Lung (tissue), 12 donors: ENCODE measurements around the gene HLF. TPM values are rescaled to one million over a fixed set of nuclear protein-coding genes. Genes with fewer than 3 reads are reported as not detected.

Source experiments
- ATAC-seq: fragments of 200-7000 bp; cut with Tn5 transposase; one replicate; pipeline ENCODE4 v1.9.1; 2020; ENCODE audit warnings: moderate number of reproducible peaks; ENCODE audit not compliant: insufficient read depth, low FRiP score
- DNase-seq, 3 donors: peaks; one replicate each; pipeline ENCODE4 v3.0.0-alpha.2; 2013 to 2017
- H3K27ac ChIP-seq, 2 donors: one replicate each; pipeline ENCODE4 v1.5.1; 2013; ENCODE audit warnings: mild to moderate bottlenecking in 2 of 2, moderate library complexity in 2 of 2, control low read depth in 1 of 2, inconsistent platforms in 1 of 2, low read depth in 1 of 2, low read length in 1 of 2
- H3K27me3 ChIP-seq, 3 donors: one replicate each; pipeline ENCODE4 v1.5.1; 2013; ENCODE audit warnings: low read length in 2 of 3; ENCODE audit not compliant: control insufficient read depth in 3 of 3, insufficient read depth in 3 of 3
- H3K36me3 ChIP-seq, 4 donors: one replicate each; pipeline ENCODE4 v1.5.1; 2013; ENCODE audit warnings: low read length in 4 of 4, mild to moderate bottlenecking in 1 of 4, moderate library complexity in 1 of 4; ENCODE audit not compliant: control insufficient read depth in 4 of 4, insufficient read depth in 4 of 4
- H3K4me1 ChIP-seq, 5 donors: one replicate each; pipeline ENCODE4 v1.5.1; 2013; ENCODE audit warnings: low read length in 5 of 5, mild to moderate bottlenecking in 2 of 5, moderate library complexity in 1 of 5; ENCODE audit not compliant: control insufficient read depth in 5 of 5, insufficient read depth in 5 of 5
- H3K4me3 ChIP-seq: one replicate; pipeline ENCODE4 v1.5.1; 2013; ENCODE audit warnings: mild to moderate bottlenecking, control low read depth, moderate library complexity
- H3K9ac ChIP-seq, 2 donors: one replicate each; pipeline ENCODE4 v1.5.1; 2013; ENCODE audit warnings: low read length in 2 of 2, control low read depth in 1 of 2; ENCODE audit not compliant: insufficient read depth in 1 of 2
- H3K9me3 ChIP-seq, 4 donors: one replicate each; pipeline ENCODE4 v1.5.1; 2013; ENCODE audit warnings: low read length in 3 of 4, mild to moderate bottlenecking in 1 of 4, moderate library complexity in 1 of 4; ENCODE audit not compliant: control insufficient read depth in 4 of 4, insufficient read depth in 3 of 4
- WGBS, 2 donors: extraction: QIAGEN DNeasy Blood & Tissue Kit; methylation state at CpG; one replicate each; pipeline ENCODE4 v1.1.7; 2013; 5-methylcytosine and 5-hydroxymethylcytosine counted together
- polyA plus RNA-seq, 2 donors: library from polyadenylated mRNA; stranded (reverse); fragments of 200-250 nt; gene quantifications; one replicate each; pipeline ENCODE4 v1.2.1, GENCODE V29; 2013
- total RNA-seq, 2 donors: library from RNA; depleted of rRNA in 1 of 2; stranded (reverse); fragments of >200 nt in 1 of 2; gene quantifications; one replicate each; pipeline ENCODE4 v1.2.1, GENCODE V29; 2014 to 2021
- TF ChIP-seq, protein P1 (sequence below): IDR thresholded peaks from 2 replicates; pipeline ENCODE4 v1.5.1; 2012; ENCODE audit warnings: mild to moderate bottlenecking; ENCODE audit errors: control extremely low read depth, extremely low read depth
- donor health status: control.
- donor health status: control.
- donor health status: Bipolar disorder and iron deficiency.
- donor health status: healthy.
- donor health status: DM: yes; HTN: yes; CAD: no.

HLF gene
- total and polyA plus RNA-seq, 4 donors, result 3.2 to 21.3 (median 7.9) TPM

DNA sequence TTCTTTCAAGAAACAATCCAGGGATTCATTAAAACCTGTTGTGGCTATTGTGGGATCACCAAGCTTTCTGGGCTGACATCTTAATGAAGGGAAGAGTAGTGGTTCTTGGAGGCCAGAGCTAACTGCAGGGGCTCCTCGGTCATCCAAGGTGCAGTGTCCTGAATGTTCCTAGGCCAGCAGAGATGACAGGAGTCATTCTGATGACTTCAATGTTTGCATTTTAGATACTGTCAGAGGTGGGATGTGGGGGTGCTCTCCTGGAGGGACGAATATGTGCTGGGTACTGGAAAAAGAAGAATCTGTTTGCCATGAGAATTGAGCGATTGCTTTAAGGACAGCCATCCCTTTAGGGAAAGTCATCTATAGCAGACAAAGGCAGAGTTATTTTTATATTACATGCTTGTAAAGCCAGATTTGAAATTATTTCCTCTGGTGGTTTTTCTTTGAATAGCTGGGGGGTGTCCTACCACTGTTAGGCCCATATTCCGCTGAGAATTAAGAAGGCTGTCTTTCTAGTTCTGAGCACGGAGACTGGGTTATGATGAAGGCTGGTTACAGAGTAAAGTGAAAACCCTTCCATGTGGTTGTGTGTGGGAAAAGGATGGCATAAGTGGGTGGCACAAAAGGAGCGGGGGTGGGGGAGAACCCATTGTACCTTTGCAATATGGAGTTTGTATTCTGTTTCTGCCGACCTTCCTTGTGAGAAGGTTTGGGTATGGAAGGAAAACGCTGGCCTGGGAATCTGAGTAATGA lies 7.4 kb downstream of the HLF start:
- H3K36me3 ChIP-seq, result peaks cover 0 to 3% (median 0%) of the 10 kb centered on the region in 4 donors
- no peaks in the 10 kb centered on the region for H3K27me3 ChIP-seq
- ATAC-seq (no peak), DNase-seq (no peak)
- H3K9me3 ChIP-seq, result no peaks in the 10 kb centered on the region
- TF ChIP-seq, protein P1, sequence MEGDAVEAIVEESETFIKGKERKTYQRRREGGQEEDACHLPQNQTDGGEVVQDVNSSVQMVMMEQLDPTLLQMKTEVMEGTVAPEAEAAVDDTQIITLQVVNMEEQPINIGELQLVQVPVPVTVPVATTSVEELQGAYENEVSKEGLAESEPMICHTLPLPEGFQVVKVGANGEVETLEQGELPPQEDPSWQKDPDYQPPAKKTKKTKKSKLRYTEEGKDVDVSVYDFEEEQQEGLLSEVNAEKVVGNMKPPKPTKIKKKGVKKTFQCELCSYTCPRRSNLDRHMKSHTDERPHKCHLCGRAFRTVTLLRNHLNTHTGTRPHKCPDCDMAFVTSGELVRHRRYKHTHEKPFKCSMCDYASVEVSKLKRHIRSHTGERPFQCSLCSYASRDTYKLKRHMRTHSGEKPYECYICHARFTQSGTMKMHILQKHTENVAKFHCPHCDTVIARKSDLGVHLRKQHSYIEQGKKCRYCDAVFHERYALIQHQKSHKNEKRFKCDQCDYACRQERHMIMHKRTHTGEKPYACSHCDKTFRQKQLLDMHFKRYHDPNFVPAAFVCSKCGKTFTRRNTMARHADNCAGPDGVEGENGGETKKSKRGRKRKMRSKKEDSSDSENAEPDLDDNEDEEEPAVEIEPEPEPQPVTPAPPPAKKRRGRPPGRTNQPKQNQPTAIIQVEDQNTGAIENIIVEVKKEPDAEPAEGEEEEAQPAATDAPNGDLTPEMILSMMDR, result no peak
- no peak overlapping the region for H3K9ac ChIP-seq
- no peak overlapping the region for H3K4me3 ChIP-seq
- peaks cover 0 to 13% (median 3%) of the 10 kb centered on the region in 5 donors for H3K4me1 ChIP-seq
- 58 to 77% methylated on average over 8 of the region's 8 CpGs for WGBS, 2 donors
- peak overlapping the region in 1 of 2 donors; percentile 77 for H3K27ac ChIP-seq

DNA sequence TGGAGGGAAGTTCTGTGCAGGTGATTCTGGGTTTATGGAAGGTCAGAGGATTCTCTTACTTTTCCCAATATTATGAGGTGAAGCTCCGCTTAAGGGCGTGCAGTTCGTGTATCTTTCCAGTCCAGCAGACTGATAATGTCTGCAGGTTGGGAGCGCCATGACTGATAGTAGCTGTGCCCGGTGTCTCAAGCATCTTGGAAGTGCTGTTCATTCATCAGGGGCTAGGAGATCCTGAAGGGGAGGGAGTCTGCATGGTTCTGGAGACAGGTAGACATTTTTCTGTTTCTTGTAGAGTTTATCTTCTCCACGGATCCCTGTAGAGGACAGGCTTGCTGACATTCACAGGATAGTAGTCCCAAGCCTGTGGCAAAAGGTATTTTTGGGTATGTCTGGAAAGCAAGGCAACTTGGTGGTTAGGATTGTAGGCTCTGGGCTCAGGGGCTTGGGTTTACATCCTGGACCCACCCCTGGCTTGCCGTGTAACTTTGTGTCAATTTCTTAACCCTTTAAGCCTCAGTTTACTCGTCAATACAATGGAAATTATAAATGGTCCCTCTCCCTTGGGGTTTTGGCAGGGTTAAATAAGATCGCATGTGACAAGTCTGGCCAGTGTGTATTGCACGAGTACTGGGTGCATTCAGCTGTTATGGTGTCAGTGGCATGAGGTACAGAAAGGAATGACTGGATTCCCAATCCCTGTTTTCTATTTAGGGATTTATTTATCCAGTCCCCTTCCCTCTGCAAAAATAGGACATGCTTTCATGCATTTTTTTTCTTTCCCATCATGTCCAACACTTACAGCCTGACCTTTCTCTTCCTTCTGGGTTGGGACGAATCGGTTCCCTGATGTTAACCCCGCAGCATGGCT lies 8.2 kb downstream of the HLF start:
- peak overlapping the region; percentile 77 to 81 for H3K27ac ChIP-seq

DNA sequence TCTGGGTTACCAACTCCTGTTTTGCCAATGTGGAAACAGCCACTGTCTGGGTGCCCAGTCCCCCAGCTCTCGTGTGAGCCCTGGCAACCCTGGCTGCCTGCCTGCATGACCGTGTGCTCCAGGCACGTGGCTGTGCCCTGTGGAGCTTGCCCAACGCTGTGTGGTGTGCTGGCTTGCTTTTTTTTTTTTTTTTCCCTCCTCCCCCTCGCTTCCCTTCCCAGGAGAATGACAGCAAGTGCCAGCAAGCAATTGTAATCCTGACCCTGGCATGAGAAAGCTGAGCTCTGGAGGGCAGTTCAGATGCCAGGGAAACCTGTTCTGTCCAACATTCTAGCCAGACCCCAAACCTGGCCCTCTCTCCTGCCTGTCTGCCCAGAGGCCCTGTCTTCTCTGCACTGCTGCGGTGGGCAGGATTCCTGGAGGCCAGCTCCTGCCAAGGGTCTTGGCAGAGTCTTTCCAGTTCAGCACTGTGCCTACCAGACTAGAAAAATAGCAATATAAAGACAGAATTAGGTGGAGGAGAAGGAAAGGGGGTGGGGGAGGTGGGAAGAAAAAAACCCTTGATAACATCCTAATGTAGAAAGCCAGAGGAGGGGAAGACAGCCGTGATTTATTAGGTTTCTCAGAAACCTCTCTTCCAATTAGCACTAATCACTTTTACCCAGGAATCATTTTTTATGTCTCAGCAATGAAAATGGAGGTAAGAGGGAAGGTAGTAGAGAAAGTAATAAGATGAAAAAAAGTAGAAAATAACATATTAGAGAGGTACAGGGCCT lies 9.0 kb downstream of the HLF start:
- ATAC-seq, result no peak
- H3K4me3 ChIP-seq, result no peak overlapping the region
- no peaks in the 10 kb centered on the region for H3K27me3 ChIP-seq
- 20 to 23% methylated on average over 7 of the region's 7 CpGs for WGBS, 2 donors
- no peak for DNase-seq
- peaks cover 0 to 3% (median 0%) of the 10 kb centered on the region in 4 donors for H3K36me3 ChIP-seq
- H3K27ac ChIP-seq, result peak overlapping the region; percentile 77 to 81
- H3K9ac ChIP-seq, result no peak overlapping the region
- TF ChIP-seq, protein P1, result no peak
- H3K9me3 ChIP-seq, result no peaks in the 10 kb centered on the region
- peaks cover 0 to 27% (median 7%) of the 10 kb centered on the region in 5 donors for H3K4me1 ChIP-seq

More for the DNA sequence above, 8.2 kb downstream of the HLF start:
- Histone ChIP-seq H3K4me3 (no peak overlapping the region), H3K27me3 (no peaks in the 10 kb centered on the region), H3K9ac (no peak overlapping the region), H3K9me3 (no peaks in the 10 kb centered on the region), H3K4me1 (peaks cover 0 to 20% (median 6%) of the 10 kb centered on the region in 5 donors), H3K36me3 (peaks cover 0 to 3% (median 0%) of the 10 kb centered on the region in 4 donors)
- DNase-seq (no peak), ATAC-seq (no peak)
- WGBS, 2 donors, result 63 to 68% methylated on average over 13 of the region's 13 CpGs
- TF ChIP-seq, protein P1, result no peak
